ENCODE data around the gene ACBD5.

DNA sequence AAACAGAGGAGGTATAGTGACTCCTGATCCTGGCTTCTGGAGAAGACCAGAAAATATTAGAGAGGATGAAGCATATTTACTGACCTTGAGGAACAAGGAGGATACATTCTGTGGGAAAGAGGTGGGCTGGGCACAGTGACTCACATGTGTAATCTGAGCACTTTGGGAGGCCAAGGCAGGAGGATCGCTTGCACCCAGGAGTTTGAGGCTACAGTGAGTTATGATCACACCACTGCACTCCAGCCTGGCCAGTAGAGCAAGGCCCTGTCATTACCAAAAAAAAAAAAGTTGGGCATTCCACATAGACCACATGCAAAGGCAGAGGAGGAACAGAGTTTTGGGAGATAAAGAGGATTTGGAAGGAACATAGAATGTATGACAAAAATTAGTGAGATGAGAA is 4.4 kb upstream of the ACBD5 start:
- TF ChIP-seq, protein P1, sequence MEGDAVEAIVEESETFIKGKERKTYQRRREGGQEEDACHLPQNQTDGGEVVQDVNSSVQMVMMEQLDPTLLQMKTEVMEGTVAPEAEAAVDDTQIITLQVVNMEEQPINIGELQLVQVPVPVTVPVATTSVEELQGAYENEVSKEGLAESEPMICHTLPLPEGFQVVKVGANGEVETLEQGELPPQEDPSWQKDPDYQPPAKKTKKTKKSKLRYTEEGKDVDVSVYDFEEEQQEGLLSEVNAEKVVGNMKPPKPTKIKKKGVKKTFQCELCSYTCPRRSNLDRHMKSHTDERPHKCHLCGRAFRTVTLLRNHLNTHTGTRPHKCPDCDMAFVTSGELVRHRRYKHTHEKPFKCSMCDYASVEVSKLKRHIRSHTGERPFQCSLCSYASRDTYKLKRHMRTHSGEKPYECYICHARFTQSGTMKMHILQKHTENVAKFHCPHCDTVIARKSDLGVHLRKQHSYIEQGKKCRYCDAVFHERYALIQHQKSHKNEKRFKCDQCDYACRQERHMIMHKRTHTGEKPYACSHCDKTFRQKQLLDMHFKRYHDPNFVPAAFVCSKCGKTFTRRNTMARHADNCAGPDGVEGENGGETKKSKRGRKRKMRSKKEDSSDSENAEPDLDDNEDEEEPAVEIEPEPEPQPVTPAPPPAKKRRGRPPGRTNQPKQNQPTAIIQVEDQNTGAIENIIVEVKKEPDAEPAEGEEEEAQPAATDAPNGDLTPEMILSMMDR (IDR thresholded peaks at IDR 0.05) = no peak
- TF ChIP-seq POLR2A (IDR thresholded peaks at IDR 0.05) = no peak
- TF ChIP-seq POLR2AphosphoS5 (IDR thresholded peaks at IDR 0.05) = no peak
- TF ChIP-seq EP300 (IDR thresholded peaks at IDR 0.05) = no peak

Data from upper lobe of left lung (tissue), 4 donors.